ENCODE measurements around the gene SLC49A3. TPM values are rescaled to one million over a fixed set of nuclear protein-coding genes. Genes with fewer than 3 reads are reported as not detected.
A peak's percentile ranks its signal among the peaks of the same experiment; 100 is the strongest.

Gene SLC49A3
- total and polyA plus RNA-seq, 2 of the 8 experiments (the other 6 are each of a cell fraction or from before 2014, with no cell fraction given) = 5.0 to 8.8 TPM

DNA sequence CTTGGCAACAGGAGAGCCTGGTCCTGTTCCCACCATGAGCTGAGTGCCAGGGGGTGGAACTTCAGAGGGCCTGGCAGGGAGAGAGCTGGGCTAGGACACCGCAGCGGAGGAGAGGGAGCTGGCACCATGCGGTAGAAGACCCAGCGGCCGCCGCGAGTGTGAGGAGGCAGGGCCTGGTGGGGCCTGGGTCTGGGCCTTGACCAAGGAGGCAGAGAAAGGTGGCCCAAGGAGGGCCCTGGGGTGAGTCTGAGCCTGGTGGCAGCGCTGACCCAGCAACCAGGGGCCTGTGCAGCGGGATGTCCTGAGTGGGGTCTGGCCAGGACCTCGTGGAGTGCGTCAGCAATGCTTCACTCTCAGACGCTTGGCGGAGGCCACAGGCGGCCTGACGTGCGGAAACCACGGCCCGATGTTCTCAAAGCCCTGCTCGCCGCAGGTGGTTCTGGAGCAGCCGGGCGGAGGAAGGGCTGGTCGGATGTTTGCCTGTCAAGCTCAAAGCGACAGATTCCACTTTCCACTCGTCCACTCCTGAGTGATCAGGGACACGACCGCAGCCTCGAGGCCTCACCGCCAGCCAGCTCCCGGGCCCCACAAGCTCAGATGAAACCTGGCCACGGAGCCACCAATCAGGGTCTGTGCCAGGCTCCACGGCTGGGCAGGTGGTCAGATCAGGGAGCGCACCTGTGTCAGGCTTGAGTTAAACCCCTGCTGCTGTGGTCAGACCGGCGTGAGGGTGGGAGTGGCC lies 35.7 kb downstream of the SLC49A3 start:
- Histone ChIP-seq H2BK5ac (ENCODE audit: low read depth, low read length) (no peak overlapping the region), H3K4ac (replicated peaks; ENCODE audit: insufficient read length, low read depth, low read length) (no peak overlapping the region), H3K36me3 (ENCODE audit: control insufficient read depth in 2 of 4, insufficient read depth in 4 of 4, low read length in 3 of 4) (no peaks in the 10 kb centered on the region), H3K18ac (ENCODE audit: extremely low read depth, low read length) (no peak overlapping the region), H3K9me3 (ENCODE audit: insufficient read depth in 2 of 2, low read depth in 1 of 2, low read length in 1 of 2) (no peaks in the 10 kb centered on the region), H3K4me1 (replicated peaks in 1 of 4; ENCODE audit: control insufficient read depth in 3 of 4, insufficient read depth in 4 of 4, low read length in 3 of 4) (peaks cover 0 to 5% (median 0%) of the 10 kb centered on the region in 4 experiments; a peak in 1 of 7 replicates), H4K91ac (replicated peaks; ENCODE audit: insufficient read length, low read length) (no peak overlapping the region), H3K27me3 (replicated peaks in 1 of 4; ENCODE audit: control insufficient read depth in 3 of 4, extremely low read depth in 1 of 4, insufficient read depth in 3 of 4, low read length in 3 of 4) (peaks cover 0 to 11% (median 0%) of the 10 kb centered on the region in 4 experiments; a peak in 2 of 7 replicates), H3K9ac (replicated peaks in 1 of 4; ENCODE audit: extremely low read depth in 1 of 4, low read depth in 3 of 4, low read length in 3 of 4) (no peak overlapping the region), H3K23ac (ENCODE audit: insufficient read length) (no peak overlapping the region), H4K5ac (ENCODE audit: insufficient read length, low read depth, low read length) (no peak overlapping the region), H2BK12ac (ENCODE audit: low read depth, low read length) (no peak overlapping the region), H2BK120ac (replicated peaks; ENCODE audit: low read depth, low read length) (no peak overlapping the region), H3K23me2 (ENCODE audit: low read depth, low read length) (no peaks in the 10 kb centered on the region), H3K79me1 (ENCODE audit: low read depth, low read length) (no peaks in the 10 kb centered on the region), H2AK5ac (ENCODE audit: low read depth, low read length) (no peak overlapping the region), H3K14ac (ENCODE audit: insufficient read length) (no peak overlapping the region), H3K79me2 (ENCODE audit: control insufficient read depth in 1 of 2, insufficient read depth in 2 of 2, low read length in 2 of 2) (no peaks in the 10 kb centered on the region), H2BK15ac (ENCODE audit: low read length) (no peak overlapping the region), H4K20me1 (replicated peaks in 1 of 2; ENCODE audit: control insufficient read depth in 1 of 2, insufficient read depth in 2 of 2, low read length in 2 of 2) (peaks cover 0 to 6% of the 10 kb centered on the region in 2 experiments), H3K4me3 (ENCODE audit: extremely low read depth in 1 of 4, insufficient read depth in 2 of 4, low read depth in 3 of 4, low read length in 4 of 4) (no peak overlapping the region), H2AFZ (ENCODE audit: low read length) (no peak overlapping the region), H4K8ac (ENCODE audit: extremely low read depth, insufficient read depth, low read length) (peak overlapping the region; percentile 51; the same call in 1 of the 2 replicates), H3K27ac (ENCODE audit: low read depth, low read length) (no peak overlapping the region), H3K56ac (replicated peaks; ENCODE audit: insufficient read length, low read depth, low read length) (no peak overlapping the region), H3K4me2 (ENCODE audit: insufficient read depth in 1 of 2, low read depth in 2 of 2, low read length in 2 of 2) (no peak overlapping the region), H2BK20ac (ENCODE audit: low read length) (no peak overlapping the region)
- DNase-seq (ENCODE audit: low read depth in 1 of 2, low spot score in 2 of 2) (no peak), FAIRE-seq (no peak)
- CTCF ChIA-PET (ENCODE audit: partially characterized antibody) = interaction anchor here (0.6 to 2.5 kb wide), 8 partner anchors 10 to 55 kb away, joined by 3 to 6 read pairs (median 3); partner anchors contain the start of gene PDE6B
- 92% methylated on average over 35 of the region's 35 CpGs; no CpG with 5 or more reads in 1 of the 2 experiments for WGBS, 2 experiments (ENCODE audit: extremely low coverage in 1 of 2, insufficient coverage in 1 of 2, insufficient read length in 1 of 2, insufficient replicate concordance in 2 of 2, low coverage in 1 of 2, low lambda C conversion rate in 2 of 2, missing lambda C conversion rate in 1 of 2)
- POLR2A ChIA-PET (ENCODE audit: partially characterized antibody) = interaction anchor here (0.6 to 3.1 kb wide), 4 partner anchors 10 to 46 kb away, joined by 3 to 11 read pairs (median 6); no protein-coding TSS in a partner anchor
- TF ChIP-seq EGR1 (IDR thresholded peaks at IDR 0.05; ENCODE audit: borderline replicate concordance, low read depth, low read length) (0 out of 2 replicates have a peak, but pooled peaks have one; percentile 52), NRF1 (IDR thresholded peaks at IDR 0.05; ENCODE audit: low read depth, low read length) (no peak), BACH1 (IDR thresholded peaks at IDR 0.05; ENCODE audit: low read length) (no peak), HDAC2 (IDR thresholded peaks at IDR 0.05; ENCODE audit: borderline replicate concordance in 1 of 2, low read depth in 2 of 2, low read length in 2 of 2) (no peak), CHD2 (IDR thresholded peaks at IDR 0.05; ENCODE audit: low read length) (no peak)

Data from H1 (cell line).